ENCODE data around the gene TDRD9.

- no peak for TF ChIP-seq POLR2A (IDR thresholded peaks at IDR 0.05)
- TF ChIP-seq, protein P1, sequence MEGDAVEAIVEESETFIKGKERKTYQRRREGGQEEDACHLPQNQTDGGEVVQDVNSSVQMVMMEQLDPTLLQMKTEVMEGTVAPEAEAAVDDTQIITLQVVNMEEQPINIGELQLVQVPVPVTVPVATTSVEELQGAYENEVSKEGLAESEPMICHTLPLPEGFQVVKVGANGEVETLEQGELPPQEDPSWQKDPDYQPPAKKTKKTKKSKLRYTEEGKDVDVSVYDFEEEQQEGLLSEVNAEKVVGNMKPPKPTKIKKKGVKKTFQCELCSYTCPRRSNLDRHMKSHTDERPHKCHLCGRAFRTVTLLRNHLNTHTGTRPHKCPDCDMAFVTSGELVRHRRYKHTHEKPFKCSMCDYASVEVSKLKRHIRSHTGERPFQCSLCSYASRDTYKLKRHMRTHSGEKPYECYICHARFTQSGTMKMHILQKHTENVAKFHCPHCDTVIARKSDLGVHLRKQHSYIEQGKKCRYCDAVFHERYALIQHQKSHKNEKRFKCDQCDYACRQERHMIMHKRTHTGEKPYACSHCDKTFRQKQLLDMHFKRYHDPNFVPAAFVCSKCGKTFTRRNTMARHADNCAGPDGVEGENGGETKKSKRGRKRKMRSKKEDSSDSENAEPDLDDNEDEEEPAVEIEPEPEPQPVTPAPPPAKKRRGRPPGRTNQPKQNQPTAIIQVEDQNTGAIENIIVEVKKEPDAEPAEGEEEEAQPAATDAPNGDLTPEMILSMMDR (IDR thresholded peaks at IDR 0.05) = no peak
These were observed 154.6 kb downstream of the TDRD9 start for GRCh38 chr14:104082807-104083206.

Measured in stomach (tissue), 4 donors.